GM23338 (cell line): ENCODE data around the gene DIO3. TPM values are rescaled to one million over a fixed set of nuclear protein-coding genes. Genes with fewer than 3 reads are reported as not detected.

ENCODE experiments used
- ATAC-seq: fragments of 200-7000 bp; cut with Tn5 transposase; 3 replicates; pipeline ENCODE4 v1.9.1; 2020
- DNase-seq: peaks from one replicate; pipeline ENCODE4 v3.0.0-alpha.2; 2015; ENCODE audit warnings: low spot score
- H2AFZ ChIP-seq: fragments of 200-600 bp; sonication (generic); 2 replicates; pipeline ENCODE4 v1.8.0; 2016; ENCODE audit warnings: antibody characterized with exemption, mild to moderate bottlenecking, moderate library complexity
- H3F3A ChIP-seq: fragments of 200-600 bp; sonication (generic); replicated peaks from 2 replicates; pipeline ENCODE4 v1.8.0; 2017; ENCODE audit warnings: antibody characterized with exemption, mixed run types, low read depth
- H3K27ac ChIP-seq: fragments of 200-600 bp; sonication (generic); 2 replicates; pipeline ENCODE4 v1.6.1; 2016; ENCODE audit warnings: low read depth
- H3K27me3 ChIP-seq: fragments of 200-600 bp; sonication (generic); 2 replicates; pipeline ENCODE4 v1.8.0; 2016; ENCODE audit warnings: mild to moderate bottlenecking, mixed run types, moderate library complexity; ENCODE audit not compliant: insufficient read depth
- H3K36me3 ChIP-seq: fragments of 200-600 bp; sonication (generic); 2 replicates; pipeline ENCODE4 v1.8.0; 2016; ENCODE audit warnings: mild to moderate bottlenecking; ENCODE audit not compliant: insufficient read depth
- H3K4me1 ChIP-seq: fragments of 200-600 bp; sonication (generic); 2 replicates; pipeline ENCODE4 v1.8.0; 2016; ENCODE audit warnings: mild to moderate bottlenecking, moderate library complexity; ENCODE audit not compliant: insufficient read depth
- H3K4me2 ChIP-seq: fragments of 200-600 bp; sonication (generic); 2 replicates; pipeline ENCODE4 v1.7.1; 2017; ENCODE audit warnings: mixed run types
- H3K4me3 ChIP-seq: fragments of 200-600 bp; sonication (generic); 2 replicates; pipeline ENCODE4 v1.6.1; 2016; ENCODE audit warnings: mixed run types
- H3K79me2 ChIP-seq: fragments of 200-600 bp; sonication (generic); replicated peaks from 2 replicates; pipeline ENCODE4 v1.8.0; 2017; ENCODE audit warnings: mild to moderate bottlenecking; ENCODE audit not compliant: insufficient read depth
- H3K9me2 ChIP-seq: fragments of 200-600 bp; sonication (generic); 2 replicates; pipeline ENCODE4 v1.8.0; 2017; ENCODE audit not compliant: insufficient read depth
- H4K20me1 ChIP-seq: fragments of 200-600 bp; sonication (generic); replicated peaks from 2 replicates; pipeline ENCODE4 v1.8.0; 2017; ENCODE audit warnings: mild to moderate bottlenecking; ENCODE audit not compliant: insufficient read depth
- H3K27ac Mint-ChIP-seq: 2 replicates; pipeline ENCODE4 v1.8.0; 2020; ENCODE audit warnings: inconsistent platforms, mild to moderate bottlenecking, moderate library complexity, mixed read lengths
- H3K27me3 Mint-ChIP-seq: 3 replicates; pipeline ENCODE4 v1.8.0; 2022; ENCODE audit warnings: low read depth, mild to moderate bottlenecking, moderate library complexity, mixed read lengths, inconsistent platforms; ENCODE audit not compliant: insufficient read depth, poor library complexity
- H3K36me3 Mint-ChIP-seq: 3 replicates; pipeline ENCODE4 v1.8.0; 2021; ENCODE audit warnings: low read depth, mild to moderate bottlenecking, inconsistent platforms, moderate library complexity, mixed read lengths
- H3K4me1 Mint-ChIP-seq: 3 replicates; pipeline ENCODE4 v1.8.0; 2020; ENCODE audit warnings: mild to moderate bottlenecking, inconsistent platforms, mixed read lengths
- H3K4me3 Mint-ChIP-seq: 3 replicates; pipeline ENCODE4 v1.8.0; 2021; ENCODE audit warnings: moderate library complexity, mild to moderate bottlenecking, inconsistent platforms, mixed read lengths
- H3K9me3 Mint-ChIP-seq: 3 replicates; pipeline ENCODE4 v1.8.0; 2020; ENCODE audit warnings: moderate library complexity, mild to moderate bottlenecking, inconsistent platforms, mixed read lengths
- CTCF ChIP-seq, 2 experiments: fragments of 200-600 bp in 1 of 2; sonication (generic) in 1 of 2; conservative IDR thresholded peaks; 2 replicates each; pipeline versions ENCODE4 v1.5.1 to v1.6.1; 2016 to 2017; ENCODE audit warnings: antibody characterized with exemption in 2 of 2, low read depth in 2 of 2, mild to moderate bottlenecking in 2 of 2, moderate library complexity in 1 of 2
- ETS1 ChIP-seq: IDR thresholded peaks from 2 replicates; pipeline ENCODE4 v1.6.1; 2016; ENCODE audit warnings: antibody characterized with exemption
- EZH2 ChIP-seq: fragments of 200-600 bp; sonication (generic); IDR thresholded peaks from one replicate; pipeline ENCODE4 v1.8.0; 2017; ENCODE audit warnings: antibody characterized with exemption, mild to moderate bottlenecking, low read depth; ENCODE audit not compliant: unreplicated experiment
- JUNB ChIP-seq: IDR thresholded peaks from one replicate; pipeline ENCODE4 v1.6.1; 2016; ENCODE audit warnings: antibody characterized with exemption; ENCODE audit not compliant: unreplicated experiment
- NANOG ChIP-seq: IDR thresholded peaks from 2 replicates; pipeline ENCODE4 v1.6.1; 2016; ENCODE audit warnings: antibody characterized with exemption, borderline replicate concordance
- STAT1 ChIP-seq: IDR thresholded peaks from one replicate; pipeline ENCODE4 v1.6.1; 2016; ENCODE audit warnings: antibody characterized with exemption; ENCODE audit not compliant: unreplicated experiment
- ZNF114 ChIP-seq: fragments of 250-450 bp; sonication (Bioruptor Pico); IDR thresholded peaks from 2 replicates; pipeline ENCODE4 v1.5.0; 2020; ENCODE audit warnings: mild to moderate bottlenecking, moderate library complexity
- ZNF331 ChIP-seq: fragments of 250-450 bp; sonication (Bioruptor Pico); IDR thresholded peaks from 2 replicates; pipeline ENCODE4 v1.5.0; 2020; ENCODE audit warnings: low read depth, mild to moderate bottlenecking, moderate library complexity
- polyA plus RNA-seq: library from polyadenylated mRNA; unstranded; fragments of >200 nt; fragmentation: Nextera tagmentation; extraction: Ambion mirVana; gene quantifications from 2 replicates; pipeline ENCODE4 v1.2.1, GENCODE V29; 2016
- total RNA-seq: library from RNA; depleted of rRNA; stranded (reverse); fragments of >200 nt; shearing (Covaris generic); gene quantifications from 2 replicates; pipeline ENCODE4 v1.2.3, GENCODE V29; 2014

DIO3 gene
- total and polyA plus RNA-seq, 2 experiments from 2014 or later, result 0.10 to 0.28 TPM

GRCh38 chr14:101581806-101582205 is 20.5 kb downstream of the DIO3 start:
- Mint-ChIP-seq H3K27me3 (no peaks in the 10 kb centered on the region), H3K4me3 (no peak overlapping the region), H3K4me1 (no peaks in the 10 kb centered on the region), H3K27ac (no peak overlapping the region), H3K9me3 (no peaks in the 10 kb centered on the region), H3K36me3 (no peaks in the 10 kb centered on the region)
- DNase-seq (no peak), ATAC-seq (no peak)
- no peaks in the 10 kb centered on the region for H3F3A ChIP-seq
- H3K9me2 ChIP-seq, result no peaks in the 10 kb centered on the region
- no peak for TF ChIP-seq STAT1
- no peak for TF ChIP-seq ETS1
- no peak for TF ChIP-seq ZNF114 (CRISPR knock-in tag)
- TF ChIP-seq EZH2, result no peak
- no peaks in the 10 kb centered on the region for H3K36me3 ChIP-seq
- no peak overlapping the region for H3K27ac ChIP-seq
- no peaks in the 10 kb centered on the region for H3K79me2 ChIP-seq
- H4K20me1 ChIP-seq, result no peaks in the 10 kb centered on the region
- H3K4me1 ChIP-seq, result no peaks in the 10 kb centered on the region
- H3K4me2 ChIP-seq, result no peak overlapping the region
- no peak overlapping the region for H2AFZ ChIP-seq
- H3K27me3 ChIP-seq, result no peaks in the 10 kb centered on the region
- H3K4me3 ChIP-seq, result no peak overlapping the region

- Mint-ChIP-seq H3K27me3 (no peaks in the 10 kb centered on the region), H3K9me3 (no peaks in the 10 kb centered on the region), H3K36me3 (no peaks in the 10 kb centered on the region), H3K27ac (no peak overlapping the region), H3K4me3 (no peak overlapping the region), H3K4me1 (no peaks in the 10 kb centered on the region)
- H4K20me1 ChIP-seq, result no peaks in the 10 kb centered on the region
- H3K27me3 ChIP-seq, result no peaks in the 10 kb centered on the region
- H3F3A ChIP-seq, result no peaks in the 10 kb centered on the region
- H3K79me2 ChIP-seq, result no peaks in the 10 kb centered on the region
- H3K4me3 ChIP-seq, result no peak overlapping the region
- no peak overlapping the region for H3K4me2 ChIP-seq
- no peak overlapping the region for H3K27ac ChIP-seq
- H3K36me3 ChIP-seq, result no peaks in the 10 kb centered on the region
- no peak for ATAC-seq
- no peak for DNase-seq
- H3K9me2 ChIP-seq, result no peaks in the 10 kb centered on the region
- H2AFZ ChIP-seq, result no peak overlapping the region
- TF ChIP-seq STAT1 (no peak), NANOG (no peak), JUNB (no peak), ZNF331 (CRISPR knock-in tag) (no peak)
- no peaks in the 10 kb centered on the region for H3K4me1 ChIP-seq
Measured at GRCh38 chr14:101582294-101582693, 21.0 kb downstream of the DIO3 start.

GRCh38 chr14:101583006-101583714 is 21.9 kb downstream of the DIO3 start:
- no peaks in the 10 kb centered on the region for H3K36me3 Mint-ChIP-seq
- no peaks in the 10 kb centered on the region; the same call in 2 of the 3 replicates for H3K4me1 Mint-ChIP-seq
- no peak overlapping the region for H3K27ac ChIP-seq
- no peaks in the 10 kb centered on the region for H3K9me3 Mint-ChIP-seq
- H3K36me3 ChIP-seq, result no peaks in the 10 kb centered on the region
- H2AFZ ChIP-seq, result no peak overlapping the region
- no peak overlapping the region for H3K4me2 ChIP-seq
- DNase-seq (no peak), ATAC-seq (no peak)
- no peaks in the 10 kb centered on the region for H3K4me1 ChIP-seq
- H3K79me2 ChIP-seq, result no peaks in the 10 kb centered on the region
- H3K27ac Mint-ChIP-seq, result no peak overlapping the region
- no peak overlapping the region for H3K4me3 Mint-ChIP-seq
- no peak overlapping the region for H3K4me3 ChIP-seq
- H3F3A ChIP-seq, result no peaks in the 10 kb centered on the region
- H3K9me2 ChIP-seq, result no peaks in the 10 kb centered on the region
- H3K27me3 Mint-ChIP-seq, result peaks cover 3% of the 10 kb centered on the region
- H4K20me1 ChIP-seq, result no peaks in the 10 kb centered on the region
- no peaks in the 10 kb centered on the region for H3K27me3 ChIP-seq
- TF ChIP-seq ETS1 (no peak), STAT1 (no peak), CTCF (conservative IDR thresholded peaks at IDR 0.05; ENCODE audit: low read depth in 2 of 2) (no peak), EZH2 (no peak), ZNF331 (CRISPR knock-in tag) (no peak), ZNF114 (CRISPR knock-in tag) (no peak)
